Glutamatergic neuron (in vitro differentiated cells): Measurements from ENCODE around the gene MICB. TPM values are rescaled to one million over a fixed set of nuclear protein-coding genes. Genes with fewer than 3 reads are reported as not detected.

Source experiments
- DNase-seq: peaks from one replicate; pipeline ENCODE4 v3.0.0; 2022
- H3K27ac Mint-ChIP-seq: one replicate; pipeline ENCODE4 v1.8.0; 2020; ENCODE audit warnings: mild to moderate bottlenecking, mixed read lengths, inconsistent platforms; ENCODE audit not compliant: unreplicated experiment
- H3K27me3 Mint-ChIP-seq: one replicate; pipeline ENCODE4 v1.8.0; 2020; ENCODE audit warnings: mild to moderate bottlenecking, moderate library complexity, mixed read lengths, inconsistent platforms; ENCODE audit not compliant: unreplicated experiment
- H3K36me3 Mint-ChIP-seq: one replicate; pipeline ENCODE4 v1.8.0; 2020; ENCODE audit warnings: mild to moderate bottlenecking, mixed read lengths, inconsistent platforms; ENCODE audit not compliant: unreplicated experiment
- H3K4me1 Mint-ChIP-seq: one replicate; pipeline ENCODE4 v1.8.0; 2020; ENCODE audit warnings: mild to moderate bottlenecking, low read depth, mixed read lengths, inconsistent platforms; ENCODE audit not compliant: unreplicated experiment
- H3K4me3 Mint-ChIP-seq: one replicate; pipeline ENCODE4 v1.8.0; 2020; ENCODE audit warnings: mild to moderate bottlenecking, mixed read lengths, inconsistent platforms; ENCODE audit not compliant: unreplicated experiment
- H3K9me3 Mint-ChIP-seq: one replicate; pipeline ENCODE4 v1.8.0; 2020; ENCODE audit warnings: mild to moderate bottlenecking, moderate library complexity, mixed read lengths, inconsistent platforms; ENCODE audit not compliant: unreplicated experiment
- CTCF ChIP-seq: fragments of 200-600 bp; sonication (generic); IDR thresholded peaks from one replicate; pipeline ENCODE4 v1.5.0; 2021; ENCODE audit not compliant: partially characterized antibody, unreplicated experiment
- total RNA-seq: library from RNA; stranded (reverse); fragmentation: NEBNext Ultra II Directional; extraction: Animal tissue kit (Norgen Biotek cat#: 25700); gene quantifications from one replicate; pipeline ENCODE4 v1.2.1, GENCODE V29; 2021; ENCODE audit not compliant: unreplicated experiment

MICB gene
- total RNA-seq, 1 donor from 2014 or later: 3.6 TPM

- no peaks in the 10 kb centered on the region for H3K36me3 Mint-ChIP-seq
- TF ChIP-seq CTCF: no peak
Measured at GRCh38 chr6:31521835-31522234, 23.9 kb downstream of the MICB start.

GRCh38 chr6:31525553-31525931, 27.6 kb downstream of the MICB start:
- peaks cover 7% of the 10 kb centered on the region for H3K36me3 Mint-ChIP-seq
- H3K4me1 Mint-ChIP-seq: peaks cover 3% of the 10 kb centered on the region
- H3K27ac Mint-ChIP-seq: no peak overlapping the region
- no peak for DNase-seq
- H3K9me3 Mint-ChIP-seq: no peaks in the 10 kb centered on the region
- TF ChIP-seq CTCF: no peak
- no peak overlapping the region for H3K4me3 Mint-ChIP-seq
- H3K27me3 Mint-ChIP-seq: peaks cover 6% of the 10 kb centered on the region

More at GRCh38 chr6:31521835-31522234, 23.9 kb downstream of the MICB start:
- Mint-ChIP-seq H3K27me3 (no peaks in the 10 kb centered on the region), H3K9me3 (no peaks in the 10 kb centered on the region), H3K27ac (no peak overlapping the region), H3K4me3 (no peak overlapping the region), H3K4me1 (no peaks in the 10 kb centered on the region)
- DNase-seq: no peak

- H3K9me3 Mint-ChIP-seq: no peaks in the 10 kb centered on the region
- no peak for TF ChIP-seq CTCF
- H3K4me1 Mint-ChIP-seq: peaks cover 3% of the 10 kb centered on the region
- DNase-seq: no peak
- H3K27ac Mint-ChIP-seq: no peak overlapping the region
- H3K36me3 Mint-ChIP-seq: peaks cover 8% of the 10 kb centered on the region
- H3K4me3 Mint-ChIP-seq: no peak overlapping the region
- peaks cover 6% of the 10 kb centered on the region for H3K27me3 Mint-ChIP-seq
Measured at GRCh38 chr6:31525932-31526591, 28.1 kb downstream of the MICB start.

- H3K9me3 Mint-ChIP-seq: no peaks in the 10 kb centered on the region
- DNase-seq: no peak
- H3K27ac Mint-ChIP-seq: no peak overlapping the region
- no peak for TF ChIP-seq CTCF
- peaks cover 8% of the 10 kb centered on the region for H3K36me3 Mint-ChIP-seq
- H3K4me3 Mint-ChIP-seq: no peak overlapping the region
- peaks cover 6% of the 10 kb centered on the region for H3K27me3 Mint-ChIP-seq
- peaks cover 3% of the 10 kb centered on the region for H3K4me1 Mint-ChIP-seq
Measured at GRCh38 chr6:31528307-31528777, 30.4 kb downstream of the MICB start.

- peaks cover 8% of the 10 kb centered on the region for H3K36me3 Mint-ChIP-seq
- no peak within 1 kb of the TSS for H3K27ac Mint-ChIP-seq
- TF ChIP-seq CTCF: no peak
- peaks cover 3% of the 10 kb centered on the region for H3K4me1 Mint-ChIP-seq
- DNase-seq: no peak
- H3K9me3 Mint-ChIP-seq: no peaks in the 10 kb centered on the region
- H3K27me3 Mint-ChIP-seq: peaks cover 6% of the 10 kb centered on the region
- H3K4me3 Mint-ChIP-seq: no peak within 1 kb of the TSS
Measured at GRCh38 chr6:31528821-31529328, 30.9 kb downstream of the MICB start, which contains the start of gene MCCD1. MCCD1 (plus strand) TSS chr6:31528962; CDS start chr6:31529015, 53 bp downstream.
